ENCODE measurements around the gene SERAC1. TPM values are rescaled to one million over a fixed set of nuclear protein-coding genes. Genes with fewer than 3 reads are reported as not detected.

SERAC1 gene
- total and polyA plus RNA-seq, 2 of the 4 experiments (the other 2 are of a cell fraction), result 7.7 to 15.6 TPM

GRCh38 chr6:158206740-158207421, 38.8 kb upstream of the SERAC1 start:
- BruUV-seq (replicated peaks), result no TSS peak
- peak overlapping the region; percentile 76; the same call in 1 of the 2 replicates for H2BK20ac ChIP-seq (ENCODE audit: low read depth, low read length)
- H4K91ac ChIP-seq (ENCODE audit: insufficient read depth, low read depth, low read length), result no peak overlapping the region
- H4K5ac ChIP-seq (ENCODE audit: low read depth, low read length), result no peak overlapping the region
- no peak overlapping the region for H3K56ac ChIP-seq (ENCODE audit: extremely low read depth, insufficient read depth, low read length)
- 80% methylated on average over 1 of the region's 7 CpGs; no CpG with 5 or more reads in 1 of the 2 experiments for WGBS, 2 experiments (ENCODE audit: extremely low coverage in 2 of 2, insufficient read length in 1 of 2)
- peak overlapping the region; percentile 33 for H2BK120ac ChIP-seq (ENCODE audit: low read depth, low read length)
- no peaks in the 10 kb centered on the region for H3K79me1 ChIP-seq (ENCODE audit: low read depth in 1 of 2, low read length in 2 of 2)
- H4K8ac ChIP-seq (ENCODE audit: low read depth in 2 of 2, low read length in 2 of 2), result peak overlapping the region in 1 of 2 experiments; percentile 10; a peak in 1 of 4 replicates
- in situ Hi-C loops (cut with MboI; ENCODE audit: low sequenced_read_pairs), result loop anchor here (25.0 kb wide), 1 partner anchor 905 kb away; no protein-coding TSS in a partner anchor
- no peaks in the 10 kb centered on the region for H3K36me3 ChIP-seq (ENCODE audit: control insufficient read depth, insufficient read depth, low read length)
- POLR2A ChIA-PET (ENCODE audit: unreplicated experiment), result no interaction called here
- no peak overlapping the region for H3K27ac ChIP-seq (ENCODE audit: insufficient read depth, low read length)
- peak; percentile 12; the same call in 1 of the 2 replicates for ATAC-seq (ENCODE audit: low read depth)
- H2BK15ac ChIP-seq (ENCODE audit: low read depth, low read length), result peak overlapping the region; percentile 17; the same call in 1 of the 3 replicates
- intact Hi-C loops (cut with micrococcal nuclease), result no loop called here
- dilution Hi-C loops (cut with HindIII; ENCODE audit: low sequenced_read_pairs, unreplicated experiment), result no loop called here
- H2BK5ac ChIP-seq (ENCODE audit: low read depth, low read length, poor library complexity, severe bottlenecking), result peak overlapping the region; percentile 69
- peak overlapping the region; percentile 42; the same call in 1 of the 2 replicates for H3K4ac ChIP-seq (ENCODE audit: low read depth, low read length)
- H3K27me3 ChIP-seq (ENCODE audit: control insufficient read depth, insufficient read depth, low read length), result no peaks in the 10 kb centered on the region
- H2AFZ ChIP-seq (replicated peaks; ENCODE audit: low read length, poor library complexity), result peak overlapping the region; percentile 64
- H3K18ac ChIP-seq (ENCODE audit: low read depth, low read length), result peak overlapping the region; percentile 16; the same call in 1 of the 2 replicates
- H3K9me1 ChIP-seq (ENCODE audit: insufficient read depth, low read length), result 0 out of 2 replicates have a peak, but pooled peaks cover 4% of the 10 kb centered on the region
- H3K4me2 ChIP-seq (ENCODE audit: low read depth, low read length), result peak overlapping the region; percentile 66; the same call in 1 of the 2 replicates
- peak overlapping the region; percentile 49 for H3K14ac ChIP-seq (replicated peaks; ENCODE audit: low read depth, low read length)
- TF ChIP-seq RCOR1 (IDR thresholded peaks at IDR 0.05; ENCODE audit: insufficient replicate concordance, low read length) (no peak), MAZ (IDR thresholded peaks at IDR 0.05; ENCODE audit: borderline replicate concordance, low read depth, low read length) (no peak), POLR2A (IDR thresholded peaks at IDR 0.05; ENCODE audit: low read depth, low read length) (no peak), USF2 (IDR thresholded peaks at IDR 0.05; ENCODE audit: low read depth, low read length) (no peak), SMC3 (IDR thresholded peaks at IDR 0.05; ENCODE audit: low read depth, low read length) (no peak), MAFK (IDR thresholded peaks at IDR 0.05; ENCODE audit: low read depth, low read length) (no peak), RFX5 (IDR thresholded peaks at IDR 0.05; ENCODE audit: low read depth, low read length) (no peak), FOS (IDR thresholded peaks at IDR 0.05; ENCODE audit: low read depth, low read length) (no peak), MXI1 (IDR thresholded peaks at IDR 0.05; ENCODE audit: borderline replicate concordance, low read depth, low read length) (no peak), CHD1 (IDR thresholded peaks at IDR 0.05; ENCODE audit: low read depth, low read length) (no peak)
- TF ChIP-seq, protein P1, sequence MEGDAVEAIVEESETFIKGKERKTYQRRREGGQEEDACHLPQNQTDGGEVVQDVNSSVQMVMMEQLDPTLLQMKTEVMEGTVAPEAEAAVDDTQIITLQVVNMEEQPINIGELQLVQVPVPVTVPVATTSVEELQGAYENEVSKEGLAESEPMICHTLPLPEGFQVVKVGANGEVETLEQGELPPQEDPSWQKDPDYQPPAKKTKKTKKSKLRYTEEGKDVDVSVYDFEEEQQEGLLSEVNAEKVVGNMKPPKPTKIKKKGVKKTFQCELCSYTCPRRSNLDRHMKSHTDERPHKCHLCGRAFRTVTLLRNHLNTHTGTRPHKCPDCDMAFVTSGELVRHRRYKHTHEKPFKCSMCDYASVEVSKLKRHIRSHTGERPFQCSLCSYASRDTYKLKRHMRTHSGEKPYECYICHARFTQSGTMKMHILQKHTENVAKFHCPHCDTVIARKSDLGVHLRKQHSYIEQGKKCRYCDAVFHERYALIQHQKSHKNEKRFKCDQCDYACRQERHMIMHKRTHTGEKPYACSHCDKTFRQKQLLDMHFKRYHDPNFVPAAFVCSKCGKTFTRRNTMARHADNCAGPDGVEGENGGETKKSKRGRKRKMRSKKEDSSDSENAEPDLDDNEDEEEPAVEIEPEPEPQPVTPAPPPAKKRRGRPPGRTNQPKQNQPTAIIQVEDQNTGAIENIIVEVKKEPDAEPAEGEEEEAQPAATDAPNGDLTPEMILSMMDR (conservative IDR thresholded peaks at IDR 0.05; ENCODE audit: low read depth, low read length), result no peak
- H2AK5ac ChIP-seq (ENCODE audit: low read depth, low read length), result no peak overlapping the region
- no peak overlapping the region for H3K9ac ChIP-seq (ENCODE audit: low read depth, low read length)
- peak overlapping the region; percentile 23; the same call in 1 of the 2 replicates for H3K23ac ChIP-seq (ENCODE audit: low read depth, low read length)
- peak overlapping the region; percentile 2 for H2AK9ac ChIP-seq (replicated peaks; ENCODE audit: low read depth, low read length, poor library complexity)
- H3K9me3 ChIP-seq (ENCODE audit: control insufficient read depth, insufficient read depth, low read length), result no peaks in the 10 kb centered on the region
- H4K20me1 ChIP-seq (ENCODE audit: insufficient read depth, low read length), result no peaks in the 10 kb centered on the region
- no peak for DNase-seq
- CTCF ChIA-PET, result interaction anchor here (0.5 kb wide), 1 partner anchor 31 kb away, joined by 3 read pairs; no protein-coding TSS in a partner anchor
- peaks cover 3% of the 10 kb centered on the region; the same call in 1 of the 2 replicates for H3K4me1 ChIP-seq (ENCODE audit: control insufficient read depth, insufficient read depth, low read length)
- no peak overlapping the region for H3K4me3 ChIP-seq (ENCODE audit: insufficient read depth, low read depth, low read length)

All from IMR-90 (cell line).